ENCODE measurements around the gene C18orf32. TPM values are rescaled to one million over a fixed set of nuclear protein-coding genes. Genes with fewer than 3 reads are reported as not detected.

Gene C18orf32
- total RNA-seq, 1 experiment from 2014 or later: 24.9 TPM

- Histone ChIP-seq H2AFZ (ENCODE audit: low read length) (no peak overlapping the region), H4K20me1 (ENCODE audit: insufficient read depth, low read depth, low read length) (no peaks in the 10 kb centered on the region), H3K4me3 (ENCODE audit: low read length) (no peak overlapping the region), H3K9me3 (ENCODE audit: low read length) (no peaks in the 10 kb centered on the region), H3K4me1 (ENCODE audit: low read length) (no peaks in the 10 kb centered on the region), H3K9me2 (replicated peaks; ENCODE audit: insufficient read depth, low read length) (no peaks in the 10 kb centered on the region), H3K36me3 (ENCODE audit: insufficient read depth, low read length) (no peaks in the 10 kb centered on the region), H3K27me3 (ENCODE audit: low read length) (no peaks in the 10 kb centered on the region), H3K27ac (ENCODE audit: low read length) (no peak overlapping the region), H3K9ac (ENCODE audit: low read length) (no peak overlapping the region), H3K4me2 (ENCODE audit: low read depth, low read length, poor library complexity, severe bottlenecking) (no peak overlapping the region), H3K79me2 (ENCODE audit: low read length) (no peaks in the 10 kb centered on the region)
- DNase-seq: no peak
Observed at GRCh38 chr18:49471532-49471931, 15.5 kb downstream of the C18orf32 start.

GRCh38 chr18:49467599-49467998, 19.4 kb downstream of the C18orf32 start:
- H3K79me2 ChIP-seq (ENCODE audit: low read length): no peaks in the 10 kb centered on the region
- no peak overlapping the region for H3K27ac ChIP-seq (ENCODE audit: low read length)
- no peaks in the 10 kb centered on the region for H3K27me3 ChIP-seq (ENCODE audit: low read length)
- no peaks in the 10 kb centered on the region for H3K4me1 ChIP-seq (ENCODE audit: low read length)
- no peaks in the 10 kb centered on the region for H3K36me3 ChIP-seq (ENCODE audit: insufficient read depth, low read length)
- H3K4me3 ChIP-seq (ENCODE audit: low read length): no peak overlapping the region
- H3K9me2 ChIP-seq (replicated peaks; ENCODE audit: insufficient read depth, low read length): no peaks in the 10 kb centered on the region
- no peaks in the 10 kb centered on the region for H3K9me3 ChIP-seq (ENCODE audit: low read length)
- no peak overlapping the region for H2AFZ ChIP-seq (ENCODE audit: low read length)
- no peak overlapping the region for H3K9ac ChIP-seq (ENCODE audit: low read length)
- no peak for DNase-seq
- no peaks in the 10 kb centered on the region for H4K20me1 ChIP-seq (ENCODE audit: insufficient read depth, low read depth, low read length)
- no peak overlapping the region for H3K4me2 ChIP-seq (ENCODE audit: low read depth, low read length, poor library complexity, severe bottlenecking)

- Histone ChIP-seq H3K79me2 (ENCODE audit: low read length) (no peaks in the 10 kb centered on the region), H3K27me3 (ENCODE audit: low read length) (no peaks in the 10 kb centered on the region)
Observed at GRCh38 chr18:49467019-49467563, 19.9 kb downstream of the C18orf32 start.

GRCh38 chr18:49464718-49465598, 22.1 kb downstream of the C18orf32 start:
- Histone ChIP-seq H3K4me3 (ENCODE audit: low read length) (no peak overlapping the region), H3K9me3 (ENCODE audit: low read length) (no peaks in the 10 kb centered on the region), H3K4me2 (ENCODE audit: low read depth, low read length, poor library complexity, severe bottlenecking) (no peak overlapping the region), H3K27ac (ENCODE audit: low read length) (no peak overlapping the region), H3K9ac (ENCODE audit: low read length) (no peak overlapping the region), H4K20me1 (ENCODE audit: insufficient read depth, low read depth, low read length) (no peaks in the 10 kb centered on the region), H3K9me2 (replicated peaks; ENCODE audit: insufficient read depth, low read length) (no peaks in the 10 kb centered on the region), H3K4me1 (ENCODE audit: low read length) (peaks cover 7% of the 10 kb centered on the region), H2AFZ (ENCODE audit: low read length) (no peak overlapping the region; the same call in 1 of the 2 replicates), H3K27me3 (ENCODE audit: low read length) (no peaks in the 10 kb centered on the region), H3K79me2 (ENCODE audit: low read length) (peaks cover 4% of the 10 kb centered on the region), H3K36me3 (ENCODE audit: insufficient read depth, low read length) (no peaks in the 10 kb centered on the region)
- peak; percentile 57 for DNase-seq

More at GRCh38 chr18:49467019-49467563, 19.9 kb downstream of the C18orf32 start:
- no peaks in the 10 kb centered on the region for H3K4me1 ChIP-seq (ENCODE audit: low read length)
- no peaks in the 10 kb centered on the region for H3K9me3 ChIP-seq (ENCODE audit: low read length)
- no peak overlapping the region for H3K27ac ChIP-seq (ENCODE audit: low read length)
- no peaks in the 10 kb centered on the region for H4K20me1 ChIP-seq (ENCODE audit: insufficient read depth, low read depth, low read length)
- H3K9ac ChIP-seq (ENCODE audit: low read length): no peak overlapping the region
- no peaks in the 10 kb centered on the region for H3K9me2 ChIP-seq (replicated peaks; ENCODE audit: insufficient read depth, low read length)
- no peaks in the 10 kb centered on the region for H3K36me3 ChIP-seq (ENCODE audit: insufficient read depth, low read length)
- H3K4me3 ChIP-seq (ENCODE audit: low read length): no peak overlapping the region
- DNase-seq: no peak
- no peak overlapping the region for H2AFZ ChIP-seq (ENCODE audit: low read length)
- H3K4me2 ChIP-seq (ENCODE audit: low read depth, low read length, poor library complexity, severe bottlenecking): no peak overlapping the region

- Histone ChIP-seq H3K9me2 (replicated peaks; ENCODE audit: insufficient read depth, low read length) (no peaks in the 10 kb centered on the region), H3K4me3 (ENCODE audit: low read length) (no peak overlapping the region), H3K79me2 (ENCODE audit: low read length) (peaks cover 37% of the 10 kb centered on the region), H3K4me2 (ENCODE audit: low read depth, low read length, poor library complexity, severe bottlenecking) (no peak overlapping the region), H3K4me1 (ENCODE audit: low read length) (peaks cover 26% of the 10 kb centered on the region), H3K27me3 (ENCODE audit: low read length) (no peaks in the 10 kb centered on the region), H2AFZ (ENCODE audit: low read length) (no peak overlapping the region), H4K20me1 (ENCODE audit: insufficient read depth, low read depth, low read length) (no peaks in the 10 kb centered on the region), H3K27ac (ENCODE audit: low read length) (no peak overlapping the region), H3K36me3 (ENCODE audit: insufficient read depth, low read length) (no peaks in the 10 kb centered on the region), H3K9ac (ENCODE audit: low read length) (no peak overlapping the region), H3K9me3 (ENCODE audit: low read length) (no peaks in the 10 kb centered on the region)
- DNase-seq: no peak
Observed at GRCh38 chr18:49461602-49461977, 25.4 kb downstream of the C18orf32 start.

GRCh38 chr18:49460976-49461601, 25.9 kb downstream of the C18orf32 start:
- peak overlapping the region; percentile 49; the same call in 1 of the 2 replicates for H2AFZ ChIP-seq (ENCODE audit: low read length)

GRCh38 chr18:49459404-49460171, 27.4 kb downstream of the C18orf32 start:
- Histone ChIP-seq H3K4me1 (ENCODE audit: low read length) (peaks cover 29% of the 10 kb centered on the region), H3K79me2 (ENCODE audit: low read length) (peaks cover 56% of the 10 kb centered on the region), H4K20me1 (ENCODE audit: insufficient read depth, low read depth, low read length) (no peaks in the 10 kb centered on the region), H3K9ac (ENCODE audit: low read length) (peak overlapping the region; percentile 83), H3K9me2 (replicated peaks; ENCODE audit: insufficient read depth, low read length) (no peaks in the 10 kb centered on the region), H3K4me3 (ENCODE audit: low read length) (peak overlapping the region; percentile 78), H3K36me3 (ENCODE audit: insufficient read depth, low read length) (peaks cover 11% of the 10 kb centered on the region; the same call in 1 of the 2 replicates), H2AFZ (ENCODE audit: low read length) (peak overlapping the region; percentile 62; the same call in 1 of the 2 replicates), H3K9me3 (ENCODE audit: low read length) (peaks cover 4% of the 10 kb centered on the region; the same call in 1 of the 2 replicates), H3K27me3 (ENCODE audit: low read length) (no peaks in the 10 kb centered on the region), H3K27ac (ENCODE audit: low read length) (no peak overlapping the region), H3K4me2 (ENCODE audit: low read depth, low read length, poor library complexity, severe bottlenecking) (peak overlapping the region; percentile 88)
- DNase-seq: peak; percentile 67

More at GRCh38 chr18:49460976-49461601, 25.9 kb downstream of the C18orf32 start:
- Histone ChIP-seq H3K9me3 (ENCODE audit: low read length) (no peaks in the 10 kb centered on the region), H3K4me2 (ENCODE audit: low read depth, low read length, poor library complexity, severe bottlenecking) (peak overlapping the region; percentile 88), H3K27me3 (ENCODE audit: low read length) (no peaks in the 10 kb centered on the region), H4K20me1 (ENCODE audit: insufficient read depth, low read depth, low read length) (no peaks in the 10 kb centered on the region), H3K36me3 (ENCODE audit: insufficient read depth, low read length) (0 out of 2 replicates have a peak, but pooled peaks cover 2% of the 10 kb centered on the region), H3K4me3 (ENCODE audit: low read length) (peak overlapping the region; percentile 78; the same call in 1 of the 2 replicates), H3K4me1 (ENCODE audit: low read length) (peaks cover 26% of the 10 kb centered on the region), H3K9ac (ENCODE audit: low read length) (peak overlapping the region; percentile 83; the same call in 1 of the 2 replicates), H3K27ac (ENCODE audit: low read length) (no peak overlapping the region), H3K9me2 (replicated peaks; ENCODE audit: insufficient read depth, low read length) (no peaks in the 10 kb centered on the region), H3K79me2 (ENCODE audit: low read length) (peaks cover 42% of the 10 kb centered on the region)
- no peak for DNase-seq

All from Karpas-422 (cell line).